NCI-H2029 (cell line): ENCODE measurements around the gene FAAP100.
A peak's percentile ranks its signal among the peaks of the same experiment; 100 is the strongest.
"Not testable (repeated sequence)": the region's sequence is repeated elsewhere in the genome, so short reads cannot be mapped to it uniquely, and the experiment has no call there.

Source experiments
- DNase-seq: peaks from one replicate; lab custom pipeline; 2025; lab: John Stamatoyannopoulos, UW

The FAAP100 gene

DNA sequence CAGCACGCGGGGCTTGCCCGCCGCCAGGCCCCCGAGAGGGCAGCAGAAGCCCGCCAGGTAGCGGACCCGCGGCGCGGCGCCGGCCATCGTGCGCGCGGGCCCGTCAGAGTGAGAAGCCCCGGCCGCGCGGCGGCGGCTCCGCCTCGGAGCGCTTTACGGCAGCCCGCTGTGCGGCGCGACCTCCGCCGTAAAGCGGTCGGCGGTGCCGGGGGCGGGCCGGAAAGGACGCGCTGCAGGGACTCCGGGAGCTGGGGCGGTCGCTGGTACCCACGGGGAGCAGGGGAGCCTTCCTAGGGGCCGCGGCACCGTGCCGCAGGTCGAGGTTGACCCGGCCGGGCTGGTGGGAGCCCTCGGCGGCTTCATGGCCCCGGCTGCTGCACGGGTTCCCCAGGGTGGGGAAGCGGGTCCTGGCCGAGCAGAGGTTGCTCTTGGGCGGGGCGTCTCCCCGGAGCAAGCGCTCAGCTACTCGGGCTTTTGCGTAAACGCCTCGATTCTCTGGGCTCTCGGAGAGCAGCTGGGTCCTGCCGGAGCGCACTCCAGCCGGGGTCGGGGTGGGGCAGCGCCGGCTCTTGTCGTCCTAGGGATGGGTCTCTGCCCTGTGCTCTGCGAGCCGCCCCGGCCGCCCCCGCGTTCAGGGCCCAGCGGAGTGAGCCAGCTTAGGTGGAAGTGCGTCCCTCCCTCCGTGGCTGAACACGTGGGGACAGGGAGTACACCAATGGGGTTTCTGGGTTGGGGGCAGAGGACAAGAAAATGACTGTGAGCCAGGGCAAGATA, at the start of gene FAAP100:
Gene FAAP100 (minus strand): TSS at position 110 of the 774 bp plus-strand sequence. CDS start 23 bp downstream, at position 87.
- DNase-seq, result peak; percentile 45

GRCh38 chr17:81601525-81602120, 49.5 kb upstream of the FAAP100 start:
- DNase-seq, result peak; percentile 33

DNA sequence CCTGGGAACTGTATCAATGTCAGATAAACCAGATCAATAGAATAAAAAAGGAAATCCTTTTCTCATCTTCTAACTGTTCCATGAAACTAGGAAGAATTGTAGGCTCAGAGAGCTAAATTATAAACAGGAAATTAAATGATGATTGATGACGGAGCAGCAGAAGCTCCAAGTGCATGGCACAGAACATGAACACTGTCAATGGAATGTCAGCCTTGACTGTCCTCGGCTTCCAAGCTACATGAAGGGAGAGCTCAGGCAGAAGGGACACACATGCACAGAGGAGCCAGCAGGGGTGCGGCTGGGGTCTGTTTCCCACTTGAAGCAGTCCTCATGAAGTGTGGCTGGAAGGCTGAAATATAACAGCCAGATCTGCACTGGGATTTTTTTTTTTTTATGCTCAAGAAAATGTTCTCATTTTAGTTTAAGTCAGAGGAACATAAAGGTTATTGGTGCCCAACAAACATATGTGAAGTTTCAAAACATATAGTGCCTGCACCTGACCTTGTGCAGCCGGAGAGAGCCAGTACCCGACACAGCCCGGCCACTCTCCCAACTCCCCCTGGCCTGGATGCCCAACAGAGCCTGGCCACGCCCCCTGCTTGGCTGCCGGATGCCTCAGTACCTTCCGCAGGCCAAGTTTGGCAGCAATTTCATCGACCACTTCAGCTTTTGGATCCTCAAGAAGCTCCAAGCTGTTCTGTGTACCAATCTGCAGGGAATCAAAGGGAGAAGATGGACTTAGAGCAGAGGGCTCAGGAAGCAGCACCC, 47.8 kb upstream of the FAAP100 start:
- no peak for DNase-seq

GRCh38 chr17:81593105-81593871, 41.1 kb upstream of the FAAP100 start:
- DNase-seq, result no peak

DNA sequence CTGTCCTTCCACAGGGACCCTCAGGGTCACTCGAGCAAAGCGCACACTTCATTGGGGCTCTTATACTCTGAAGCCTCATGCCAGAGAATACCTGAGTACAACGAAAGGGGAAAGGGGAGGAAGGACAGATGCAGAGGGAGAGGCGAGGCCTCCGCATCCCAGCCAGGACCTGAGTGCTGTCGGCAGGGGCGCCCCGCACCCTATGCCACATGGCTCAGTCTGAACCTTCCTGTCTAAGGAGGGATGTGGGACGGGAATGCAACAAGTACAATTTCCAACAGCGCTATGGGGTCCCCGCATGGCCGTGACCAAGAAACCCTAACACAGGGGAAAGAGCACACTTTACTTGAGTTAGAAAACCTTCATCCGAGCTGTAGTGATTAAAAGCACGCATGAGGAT, 39.8 kb upstream of the FAAP100 start:
- no peak for DNase-seq

- DNase-seq, result no peak
Observed at GRCh38 chr17:81590121-81590520, 38.0 kb upstream of the FAAP100 start.

DNA sequence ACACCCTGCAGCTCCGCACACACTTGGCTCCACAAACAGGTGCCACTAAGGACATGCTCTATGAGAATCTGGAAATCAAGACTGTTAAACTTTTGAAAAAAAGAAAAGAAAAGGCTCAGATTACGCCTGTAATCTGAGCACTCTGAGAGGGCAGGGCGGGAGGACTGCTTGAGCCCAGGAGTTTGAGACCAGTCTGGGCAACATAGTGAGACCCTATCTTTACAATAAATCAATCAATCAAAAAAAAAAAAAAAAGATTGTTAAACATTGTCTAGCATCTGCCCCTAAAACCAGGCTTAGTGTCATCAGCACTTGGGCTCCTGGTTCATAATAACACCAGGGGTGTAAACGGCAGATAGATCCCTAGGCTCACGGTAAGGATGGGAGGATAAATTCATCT, 37.5 kb upstream of the FAAP100 start:
- no peak for DNase-seq

DNA sequence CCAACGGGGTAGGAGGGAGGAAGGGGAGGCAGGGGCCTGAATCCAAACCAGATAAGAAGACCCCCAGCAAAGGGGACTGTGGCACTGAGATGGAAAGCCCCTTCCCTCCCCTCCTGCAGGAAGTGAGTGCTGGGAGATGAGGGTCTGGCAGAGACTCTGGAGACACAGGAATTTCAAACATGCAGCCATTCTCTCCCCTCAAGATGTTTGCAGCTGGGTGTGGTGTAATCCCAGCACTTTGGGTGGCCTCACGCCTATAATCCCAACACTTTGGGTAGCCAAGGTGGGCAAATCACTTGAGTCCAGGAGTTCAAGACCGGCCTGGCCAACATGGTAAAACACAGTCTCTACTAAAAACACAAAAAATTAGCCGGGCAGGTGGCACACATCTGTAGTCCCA, 33.9 kb upstream of the FAAP100 start:
- DNase-seq, result no peak

GRCh38 chr17:81584771-81585170, 32.6 kb upstream of the FAAP100 start:
- DNase-seq, result not testable (repeated sequence)

DNA sequence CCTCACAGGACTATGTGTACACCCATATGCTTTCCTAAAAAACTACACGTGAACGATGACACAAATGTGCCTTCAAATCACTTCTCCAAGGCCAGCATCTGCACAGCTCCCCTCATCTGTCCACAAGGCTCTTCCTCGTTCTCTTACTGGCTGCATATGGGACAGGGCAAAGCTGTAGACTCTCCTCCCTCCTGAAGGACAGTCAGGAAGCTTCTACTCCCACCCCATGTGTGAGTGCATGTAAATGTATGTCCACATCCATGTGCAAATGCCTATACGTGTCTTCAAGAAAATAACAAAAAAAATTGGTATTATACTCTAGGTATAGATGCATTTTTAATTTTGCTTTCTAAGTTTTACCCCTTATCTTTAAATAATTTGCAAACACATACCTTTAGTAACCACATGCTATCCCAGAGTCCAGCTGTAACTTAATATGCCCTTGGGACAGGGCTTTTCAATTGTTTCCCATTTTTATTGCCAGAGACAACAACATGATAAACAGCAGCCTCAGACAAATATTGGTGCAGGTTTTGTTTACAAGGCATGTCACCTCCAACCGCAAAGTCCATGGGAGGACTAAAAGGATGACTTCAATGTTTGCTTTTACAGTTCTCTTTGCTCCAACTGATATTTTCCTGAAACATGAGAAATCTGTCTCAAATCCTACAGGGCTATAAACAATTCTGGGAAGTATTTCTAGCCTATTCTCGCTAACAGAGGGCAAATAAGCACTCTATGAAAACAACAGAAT, 31.6 kb upstream of the FAAP100 start:
- peak; percentile 77 for DNase-seq

GRCh38 chr17:81582749-81583148, 30.6 kb upstream of the FAAP100 start:
- no peak for DNase-seq

GRCh38 chr17:81582341-81582740, 30.2 kb upstream of the FAAP100 start:
- DNase-seq, result no peak

DNA sequence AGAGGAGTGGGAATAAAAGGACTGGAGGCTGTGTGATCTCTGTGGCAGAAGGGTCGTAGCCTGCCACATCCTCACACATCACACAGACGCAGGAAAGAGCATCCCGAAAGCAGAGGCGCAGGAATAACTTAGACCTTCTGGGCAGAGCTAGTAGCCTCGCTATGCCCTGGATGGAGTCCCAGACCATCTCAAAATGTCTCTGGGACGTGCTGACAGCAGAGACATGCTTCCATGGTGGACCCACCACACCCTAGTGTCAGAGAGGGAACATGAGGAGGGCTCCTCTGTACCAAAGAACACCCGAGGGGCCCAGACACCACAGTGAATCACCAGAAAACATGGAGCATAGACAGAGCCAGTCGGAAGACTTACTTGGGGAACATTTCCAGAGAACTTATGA, 29.6 kb upstream of the FAAP100 start:
- no peak for DNase-seq

DNA sequence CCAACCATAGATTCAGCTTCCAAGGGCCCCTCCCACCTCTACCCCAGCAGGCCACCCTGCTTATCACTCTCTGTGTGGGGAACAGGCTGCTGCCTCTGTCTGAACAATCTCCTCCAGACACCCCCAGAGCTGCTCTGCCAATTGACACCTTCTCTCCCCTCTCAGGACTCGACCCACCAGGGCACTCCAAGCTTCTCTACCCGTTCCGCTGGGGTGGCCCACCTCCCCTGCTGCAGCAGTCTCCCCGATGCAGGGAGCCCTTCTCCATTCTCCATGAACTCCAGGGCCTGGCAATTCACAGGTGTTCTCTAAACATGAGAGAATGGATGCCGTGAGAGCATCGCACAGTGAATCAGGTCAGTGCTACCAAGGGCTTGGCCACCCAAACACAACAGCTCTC, 28.3 kb upstream of the FAAP100 start:
- no peak for DNase-seq

DNA sequence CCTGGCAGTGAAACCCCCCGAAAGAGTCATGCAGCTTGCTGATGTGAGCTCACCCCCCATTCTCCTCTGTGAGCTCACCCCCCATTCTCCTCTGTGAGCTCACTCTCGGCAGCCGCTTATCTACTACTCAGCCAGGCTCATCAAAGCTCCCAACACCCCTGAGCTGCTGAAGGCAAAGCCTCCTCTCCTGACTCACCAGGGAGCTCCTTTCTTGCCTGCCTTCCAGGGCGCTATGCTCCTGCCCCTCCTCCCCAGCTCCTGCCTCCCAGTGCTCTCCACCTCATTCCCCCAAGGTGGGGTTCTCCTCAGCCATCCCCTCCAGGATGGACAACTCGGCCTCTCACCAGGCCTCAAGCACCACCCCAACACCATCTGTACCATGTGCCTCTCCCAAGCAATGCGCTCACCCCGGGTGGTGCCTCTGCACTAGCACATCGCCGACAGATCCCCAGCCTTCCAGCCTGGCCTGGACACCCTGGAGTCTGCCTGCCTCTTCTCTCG, 27.7 kb upstream of the FAAP100 start:
- DNase-seq, result no peak

DNA sequence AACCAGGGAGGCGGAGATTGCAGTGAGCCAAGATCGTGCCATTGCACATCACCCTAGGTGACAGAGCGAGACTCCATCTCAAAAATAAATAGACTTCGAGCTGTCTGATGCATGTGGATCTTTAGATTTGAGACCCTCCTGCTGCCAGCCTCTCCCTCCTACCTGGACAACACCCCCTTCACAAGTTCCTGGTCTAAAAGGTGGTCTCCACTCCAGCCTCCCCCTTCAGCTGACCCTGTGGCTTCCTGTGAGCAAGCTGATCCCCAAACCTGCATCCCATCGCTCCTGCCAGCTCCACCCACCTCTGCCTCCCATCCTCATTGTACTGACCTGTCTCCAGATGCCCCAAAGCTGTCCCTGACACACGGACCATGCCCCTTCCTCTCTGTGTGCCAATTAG, 27.1 kb upstream of the FAAP100 start:
- DNase-seq, result no peak

DNA sequence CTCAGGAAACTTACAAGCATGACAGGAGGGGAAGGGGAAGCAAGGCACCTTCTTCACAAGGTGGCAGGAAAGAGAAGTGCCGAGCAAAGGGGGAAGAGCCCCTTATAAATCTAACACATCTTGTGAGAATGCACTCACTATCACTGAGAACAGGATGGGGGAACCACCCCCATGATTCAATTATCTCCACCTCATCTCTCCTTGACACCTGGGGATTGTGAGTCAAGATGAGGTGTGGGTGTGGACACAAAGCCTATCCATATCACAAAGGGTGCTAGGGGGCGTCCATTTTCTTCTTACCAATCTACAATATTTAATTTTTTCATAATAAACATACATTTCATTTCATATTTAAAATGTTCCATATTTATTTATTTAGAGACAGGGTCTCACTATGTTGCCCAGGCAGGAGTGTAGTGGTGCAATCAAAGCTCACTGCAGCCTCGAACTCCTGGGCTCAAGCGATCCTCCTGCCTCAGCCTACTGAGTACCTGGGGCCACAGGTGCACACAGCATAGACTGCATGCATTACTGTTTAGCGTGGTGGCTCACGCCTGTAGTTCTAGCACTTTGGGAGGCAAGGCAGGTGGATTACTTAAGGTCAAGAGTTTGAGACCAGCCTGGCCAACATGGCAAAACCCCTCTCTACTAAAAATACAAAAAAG, 26.5 kb upstream of the FAAP100 start:
- DNase-seq, result no peak

- DNase-seq, result no peak
Observed at GRCh38 chr17:81578038-81578441, 25.9 kb upstream of the FAAP100 start.

DNA sequence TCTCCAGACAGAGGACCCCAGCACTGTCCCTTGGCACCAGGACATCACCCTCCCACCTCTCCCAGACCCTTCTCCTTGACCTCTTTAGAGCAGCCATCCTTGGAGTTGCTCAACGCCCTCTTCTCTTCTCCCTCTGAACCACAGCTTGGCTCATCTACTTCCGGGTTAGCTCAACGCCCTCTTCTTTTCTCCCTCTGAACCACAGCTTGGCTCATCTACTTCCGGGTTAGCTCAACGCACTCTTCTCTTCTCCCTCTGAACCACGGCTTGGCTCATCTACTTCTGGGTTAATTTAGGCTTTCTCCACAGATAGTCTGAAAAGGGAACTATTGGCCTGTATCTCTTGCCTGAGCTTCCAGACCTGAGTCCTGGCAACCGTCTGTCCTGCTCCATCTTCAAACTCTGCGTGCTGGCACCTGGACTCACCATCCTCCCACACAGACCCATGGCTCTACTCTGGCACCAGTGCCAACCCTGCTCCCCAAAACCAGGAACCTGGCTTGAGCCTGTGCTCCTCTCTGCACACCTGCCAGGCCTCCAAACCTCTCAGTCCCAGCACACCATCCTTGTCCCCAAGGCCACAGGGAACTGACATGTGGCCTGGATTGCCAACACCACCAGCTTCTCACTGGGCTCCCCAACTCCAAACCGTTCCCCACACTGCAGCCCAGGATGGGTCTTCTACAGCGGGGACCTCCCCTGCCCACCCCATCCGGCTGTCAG, 25.3 kb upstream of the FAAP100 start:
- DNase-seq, result no peak
